SH-SY5Y (cell line): ENCODE data around the gene RNF157.

Experiments used
- GATA2 ChIP-seq: IDR thresholded peaks from 2 replicates; pipeline ENCODE4 v1.6.1; 2011; ENCODE audit warnings: mild to moderate bottlenecking, low read depth, low read length
- GATA3 ChIP-seq: IDR thresholded peaks from 2 replicates; pipeline ENCODE4 v1.6.1; 2011; ENCODE audit warnings: low read depth, mild to moderate bottlenecking, low read length, moderate library complexity

The RNF157 gene

GRCh38 chr17:76191896-76192295 lies 48.4 kb downstream of the RNF157 start:
- TF ChIP-seq GATA3 (no peak), GATA2 (no peak)

GRCh38 chr17:76189741-76190140 lies 50.6 kb downstream of the RNF157 start:
- TF ChIP-seq GATA2: no peak
- TF ChIP-seq GATA3: no peak

- TF ChIP-seq GATA3 (no peak), GATA2 (no peak)
Observed at GRCh38 chr17:76189247-76189646, 51.0 kb downstream of the RNF157 start.

- TF ChIP-seq GATA3 (no peak), GATA2 (no peak)
Observed at GRCh38 chr17:76188213-76189016, 51.9 kb downstream of the RNF157 start.

GRCh38 chr17:76184290-76184689 lies 56.0 kb downstream of the RNF157 start:
- TF ChIP-seq GATA3: no peak
- no peak for TF ChIP-seq GATA2

- no peak for TF ChIP-seq GATA2
- TF ChIP-seq GATA3: no peak
Observed at GRCh38 chr17:76182016-76182764, 58.1 kb downstream of the RNF157 start.

- TF ChIP-seq GATA3: no peak
- no peak for TF ChIP-seq GATA2
Observed at GRCh38 chr17:76179496-76180467, 60.5 kb downstream of the RNF157 start.

- TF ChIP-seq GATA3: no peak
- no peak for TF ChIP-seq GATA2
Observed at GRCh38 chr17:76178124-76178523, 62.2 kb downstream of the RNF157 start.

GRCh38 chr17:76176701-76177574 lies 63.4 kb downstream of the RNF157 start:
- TF ChIP-seq GATA3 (no peak), GATA2 (no peak)

GRCh38 chr17:76174037-76174436 lies 66.3 kb downstream of the RNF157 start:
- TF ChIP-seq GATA3 (no peak), GATA2 (no peak)

GRCh38 chr17:76173474-76173873 lies 66.8 kb downstream of the RNF157 start:
- no peak for TF ChIP-seq GATA2
- TF ChIP-seq GATA3: no peak

GRCh38 chr17:76171706-76172105 lies 68.6 kb downstream of the RNF157 start:
- no peak for TF ChIP-seq GATA3
- TF ChIP-seq GATA2: no peak

GRCh38 chr17:76170114-76170513 lies 70.2 kb downstream of the RNF157 start:
- TF ChIP-seq GATA2 (no peak), GATA3 (no peak)
